Stimulated activated CD4-positive, alpha-beta T cell treated with anti-CD3 and anti-CD28 coated beads, Interleukin-4, amount 100 ng/mL, for 48 hours (primary cell): ENCODE data around the gene ATXN7L2.
"Not testable (repeated sequence)": the region's sequence is repeated elsewhere in the genome, so short reads cannot be mapped to it uniquely, and the experiment has no call there.

ENCODE experiments used
- DNase-seq, 2 donors: peaks; one replicate each; pipeline ENCODE4 v3.0.0-alpha.2; 2020; ENCODE audit warnings: low read depth in 2 of 2

The ATXN7L2 gene

GRCh38 chr1:109483672-109484518 lies at the start of gene ATXN7L2:
TSS of gene ATXN7L2 (plus strand) at chr1:109483905. CDS start at chr1:109483954, 49 bp downstream.
- peak; percentile 82 to 86 for DNase-seq

GRCh38 chr1:109434484-109434883 lies 49.2 kb upstream of the ATXN7L2 start:
- no peak for DNase-seq

GRCh38 chr1:109438798-109439297 lies 44.9 kb upstream of the ATXN7L2 start:
- DNase-seq, result no peak

- no peak for DNase-seq
These were observed 42.6 kb upstream of the ATXN7L2 start for GRCh38 chr1:109441069-109441468.

- no peak for DNase-seq
These were observed 40.2 kb upstream of the ATXN7L2 start for GRCh38 chr1:109443476-109443875.

GRCh38 chr1:109444346-109444745 lies 39.4 kb upstream of the ATXN7L2 start:
- no peak for DNase-seq

- DNase-seq, result not testable (repeated sequence)
These were observed 37.6 kb upstream of the ATXN7L2 start for GRCh38 chr1:109445949-109446695.

GRCh38 chr1:109447524-109447923 lies 36.2 kb upstream of the ATXN7L2 start:
- no peak for DNase-seq

- no peak for DNase-seq
These were observed 29.1 kb upstream of the ATXN7L2 start for GRCh38 chr1:109454497-109455133.

- DNase-seq, result no peak
These were observed 25.9 kb upstream of the ATXN7L2 start for GRCh38 chr1:109457819-109458218.

- DNase-seq, result no peak
These were observed 17.6 kb upstream of the ATXN7L2 start for GRCh38 chr1:109466125-109466451.

GRCh38 chr1:109466452-109467300 lies 17.0 kb upstream of the ATXN7L2 start, which contains the start of gene SYPL2:
TSS of gene SYPL2 (plus strand) at chr1:109466546. CDS start at chr1:109466844, 298 bp downstream.
- no peak for DNase-seq

- no peak for DNase-seq
These were observed 16.4 kb upstream of the ATXN7L2 start for GRCh38 chr1:109467301-109467777.

- DNase-seq, result no peak
These were observed 15.6 kb upstream of the ATXN7L2 start for GRCh38 chr1:109468061-109468460.

- no peak for DNase-seq
These were observed 14.8 kb upstream of the ATXN7L2 start for GRCh38 chr1:109468903-109469302.

GRCh38 chr1:109470245-109470644 lies 13.5 kb upstream of the ATXN7L2 start:
- no peak for DNase-seq

- DNase-seq, result no peak
These were observed 10.9 kb upstream of the ATXN7L2 start for GRCh38 chr1:109472779-109473178.

GRCh38 chr1:109473284-109474057 lies 10.2 kb upstream of the ATXN7L2 start:
- DNase-seq, result not testable (repeated sequence)

GRCh38 chr1:109474697-109475096 lies 9.0 kb upstream of the ATXN7L2 start:
- no peak for DNase-seq

- no peak for DNase-seq
These were observed 8.4 kb upstream of the ATXN7L2 start for GRCh38 chr1:109475261-109475660.
